IMR-90 (cell line): Measurements from ENCODE around the gene TMEM141. TPM values are rescaled to one million over a fixed set of nuclear protein-coding genes. Genes with fewer than 3 reads are reported as not detected.

Source experiments
- ATAC-seq: fragments of 200-7000 bp; cut with Tn5 transposase; 2 replicates; pipeline ENCODE4 v1.9.1; 2020; ENCODE audit warnings: low read depth, mild to moderate bottlenecking, moderate library complexity
- BruUV-seq: library from RNA; stranded (reverse); fragments of 400-500 nt; replicated peaks from 2 replicates; lab custom pipeline; 2021; lab: Mats Ljungman, UMichigan
- CTCF ChIA-PET: fragments of 300-600 bp; formaldehyde crosslinking; extraction: SDS; loops from one replicate; lab custom pipeline; 2021; ENCODE audit warnings: antibody characterized with exemption; lab: Yijun Ruan, JAX
- POLR2A ChIA-PET: fragments of 300-600 bp; sonication (Branson Sonifier 250); formaldehyde crosslinking; loops from one replicate; lab custom pipeline; 2022; ENCODE audit warnings: antibody characterized with exemption; ENCODE audit not compliant: unreplicated experiment; lab: Charles Lee
- DNase-seq: peaks from one replicate; pipeline ENCODE4 v3.0.0; 2013
- H2AFZ ChIP-seq: replicated peaks from 2 replicates; pipeline ENCODE3; 2013; ENCODE audit warnings: low read length, mild to moderate bottlenecking; ENCODE audit not compliant: poor library complexity
- H2AK5ac ChIP-seq: 2 replicates; pipeline ENCODE4 v1.6.1; 2013; ENCODE audit warnings: low read depth, low read length, inconsistent platforms
- H2AK9ac ChIP-seq: replicated peaks from 2 replicates; pipeline ENCODE3; 2013; ENCODE audit warnings: mild to moderate bottlenecking, low read depth, low read length, moderate library complexity; ENCODE audit not compliant: poor library complexity
- H2BK120ac ChIP-seq: 2 replicates; pipeline ENCODE4 v1.6.1; 2013; ENCODE audit warnings: low read depth, low read length, inconsistent platforms
- H2BK15ac ChIP-seq: 3 replicates; pipeline ENCODE4 v1.6.1; 2013; ENCODE audit warnings: low read depth, low read length, inconsistent platforms
- H2BK20ac ChIP-seq: 2 replicates; pipeline ENCODE4 v1.6.1; 2013; ENCODE audit warnings: low read depth, mild to moderate bottlenecking, inconsistent platforms, low read length, moderate library complexity
- H2BK5ac ChIP-seq: 2 replicates; pipeline ENCODE4 v1.6.1; 2013; ENCODE audit warnings: mild to moderate bottlenecking, low read depth, low read length, inconsistent platforms; ENCODE audit not compliant: poor library complexity, severe bottlenecking
- H3K14ac ChIP-seq: replicated peaks from 2 replicates; pipeline ENCODE4 v1.6.1; 2013; ENCODE audit warnings: low read depth, low read length, inconsistent platforms
- H3K18ac ChIP-seq: 2 replicates; pipeline ENCODE4 v1.6.1; 2013; ENCODE audit warnings: low read depth, low read length, control low read depth
- H3K23ac ChIP-seq: 2 replicates; pipeline ENCODE4 v1.6.1; 2013; ENCODE audit warnings: low read depth, low read length, inconsistent platforms
- H3K27ac ChIP-seq: 2 replicates; pipeline ENCODE4 v1.5.1; 2013; ENCODE audit warnings: mild to moderate bottlenecking, control low read depth, low read length; ENCODE audit not compliant: insufficient read depth
- H3K27me3 ChIP-seq: 2 replicates; pipeline ENCODE4 v1.6.1; 2013; ENCODE audit warnings: low read length; ENCODE audit not compliant: control insufficient read depth, insufficient read depth
- H3K36me3 ChIP-seq: 2 replicates; pipeline ENCODE4 v1.6.1; 2013; ENCODE audit warnings: low read length, mixed read lengths; ENCODE audit not compliant: control insufficient read depth, insufficient read depth
- H3K4ac ChIP-seq: 2 replicates; pipeline ENCODE4 v1.6.1; 2013; ENCODE audit warnings: low read depth, low read length, inconsistent platforms
- H3K4me1 ChIP-seq: 2 replicates; pipeline ENCODE4 v1.6.1; 2013; ENCODE audit warnings: low read length, mixed read lengths; ENCODE audit not compliant: control insufficient read depth, insufficient read depth
- H3K4me2 ChIP-seq: 2 replicates; pipeline ENCODE4 v1.6.1; 2013; ENCODE audit warnings: low read depth, mild to moderate bottlenecking, control low read depth, low read length, moderate library complexity
- H3K4me3 ChIP-seq: 2 replicates; pipeline ENCODE4 v1.5.1; 2013; ENCODE audit warnings: low read depth, mild to moderate bottlenecking, control low read depth, low read length, moderate library complexity; ENCODE audit not compliant: insufficient read depth
- H3K56ac ChIP-seq: 2 replicates; pipeline ENCODE4 v1.6.1; 2013; ENCODE audit warnings: low read length, inconsistent platforms; ENCODE audit not compliant: insufficient read depth; ENCODE audit errors: extremely low read depth
- H3K79me1 ChIP-seq, 2 experiments: 2 replicates each; pipeline ENCODE4 v1.6.1; 2013; ENCODE audit warnings: low read length in 2 of 2, inconsistent platforms in 1 of 2, low read depth in 1 of 2
- H3K9ac ChIP-seq: 2 replicates; pipeline ENCODE4 v1.6.1; 2013; ENCODE audit warnings: low read depth, low read length, control low read depth
- H3K9me1 ChIP-seq: 2 replicates; pipeline ENCODE4 v1.6.1; 2013; ENCODE audit warnings: low read length, inconsistent platforms; ENCODE audit not compliant: insufficient read depth
- H3K9me3 ChIP-seq: 2 replicates; pipeline ENCODE4 v1.6.1; 2013; ENCODE audit warnings: low read length; ENCODE audit not compliant: control insufficient read depth, insufficient read depth
- H4K20me1 ChIP-seq: 2 replicates; pipeline ENCODE4 v1.6.1; 2013; ENCODE audit warnings: low read length, inconsistent platforms; ENCODE audit not compliant: insufficient read depth
- H4K5ac ChIP-seq: 2 replicates; pipeline ENCODE4 v1.6.1; 2013; ENCODE audit warnings: mild to moderate bottlenecking, low read depth, low read length, control low read depth
- H4K8ac ChIP-seq, 2 experiments: 2 replicates each; pipeline ENCODE4 v1.6.1; 2013; ENCODE audit warnings: low read depth in 2 of 2, low read length in 2 of 2, control low read depth in 1 of 2, inconsistent platforms in 1 of 2
- H4K91ac ChIP-seq: 2 replicates; pipeline ENCODE4 v1.6.1; 2013; ENCODE audit warnings: low read depth, low read length, inconsistent platforms; ENCODE audit not compliant: insufficient read depth
- BHLHE40 ChIP-seq: fragments of 150-350 bp; IDR thresholded peaks from 2 replicates; pipeline ENCODE4 v1.6.1; 2016; ENCODE audit warnings: mild to moderate bottlenecking, low read depth, low read length
- CEBPB ChIP-seq: IDR thresholded peaks from 2 replicates; pipeline ENCODE4 v1.6.1; 2012; ENCODE audit warnings: low read depth, low read length, improper control_type of control experiment
- FOS ChIP-seq: fragments of 150-350 bp; IDR thresholded peaks from 2 replicates; pipeline ENCODE4 v1.6.1; 2016; ENCODE audit warnings: low read depth, low read length
- RAD21 ChIP-seq: IDR thresholded peaks from 2 replicates; pipeline ENCODE4 v1.6.1; 2012; ENCODE audit warnings: low read length, improper control_type of control experiment
- WGBS, 2 experiments: methylation state at CpG; one replicate each; pipeline versions ENCODE4 v1.1.5 to v1.1.7; 2013; ENCODE audit warnings: missing lambda C conversion rate in 2 of 2; ENCODE audit not compliant: insufficient read length in 1 of 2; ENCODE audit errors: extremely low coverage in 2 of 2; 5-methylcytosine and 5-hydroxymethylcytosine counted together
- dilution Hi-C: fragments of 300-500 bp; cut with HindIII; formaldehyde crosslinking; loops from one replicate; pipeline ENCODE4 v1.14.3; 2018; ENCODE audit warnings: low sequenced_read_pairs; ENCODE audit not compliant: unreplicated experiment
- in situ Hi-C: fragments of 300-500 bp; cut with MboI; formaldehyde crosslinking; loops from 3 replicates; pipeline ENCODE4 v1.14.3; 2019; ENCODE audit warnings: low sequenced_read_pairs, inconsistent platforms, mixed read lengths
- intact Hi-C: fragments of 100-400 bp; cut with micrococcal nuclease; formaldehyde crosslinking; loops from 2 replicates; pipeline ENCODE4 v1.10.0; 2022
- polyA plus RNA-seq, 3 experiments: library from polyadenylated mRNA; depleted of rRNA; stranded (reverse); fragments of >200 nt; gene quantifications; 2 replicates each; pipeline ENCODE4 v1.2.3, GENCODE V29; 2012; ENCODE audit warnings: low replicate concordance in 1 of 3
- total RNA-seq: library from RNA; depleted of rRNA; stranded (reverse); fragments of >200 nt; gene quantifications from 2 replicates; pipeline ENCODE4 v1.2.3, GENCODE V29; 2012

The TMEM141 gene
- total and polyA plus RNA-seq, 2 of the 4 experiments (the other 2 are of a cell fraction): 39.1 to 77.8 TPM

DNA sequence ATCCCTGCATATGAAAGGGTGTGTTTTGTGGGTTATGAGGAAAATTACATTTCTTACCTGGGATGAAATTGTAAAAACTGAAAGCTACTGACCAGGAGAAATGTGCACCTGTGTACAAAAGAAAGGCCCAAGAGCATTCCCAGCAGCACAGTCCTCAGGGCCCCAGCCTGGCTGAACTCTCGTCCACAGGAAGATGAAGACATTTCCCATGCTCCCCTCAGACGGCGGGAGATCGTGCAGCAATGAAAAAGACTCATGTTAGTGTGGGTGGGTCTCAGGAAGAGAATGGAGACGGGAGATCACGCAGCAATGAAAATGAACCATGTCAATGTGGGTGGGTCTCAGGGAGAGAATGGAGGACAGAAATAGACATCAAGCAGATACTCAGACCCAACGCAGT, 14.2 kb upstream of the TMEM141 start:
- H3K4me2 ChIP-seq: no peak overlapping the region
- H3K9me1 ChIP-seq: no peaks in the 10 kb centered on the region
- no peak overlapping the region for H2AFZ ChIP-seq
- H2BK15ac ChIP-seq: no peak overlapping the region
- dilution Hi-C loops: no loop called here
- H4K5ac ChIP-seq: no peak overlapping the region
- no peak overlapping the region for H2AK9ac ChIP-seq
- no CpG with 5 or more reads among the region's 7 CpGs for WGBS, 2 experiments
- H3K9ac ChIP-seq: no peak overlapping the region
- H3K27ac ChIP-seq: no peak overlapping the region
- no peak for DNase-seq
- no peak overlapping the region for H2AK5ac ChIP-seq
- no peaks in the 10 kb centered on the region for H4K20me1 ChIP-seq
- peaks cover 45% of the 10 kb centered on the region for H3K27me3 ChIP-seq
- H3K23ac ChIP-seq: no peak overlapping the region
- in situ Hi-C loops: no loop called here
- no peak overlapping the region for H3K4ac ChIP-seq
- H3K9me3 ChIP-seq: peaks cover 9% of the 10 kb centered on the region
- no peaks in the 10 kb centered on the region for H3K79me1 ChIP-seq
- BruUV-seq: no TSS peak
- ATAC-seq: no peak
- no peak overlapping the region for H3K14ac ChIP-seq
- H3K56ac ChIP-seq: no peak overlapping the region
- H3K18ac ChIP-seq: no peak overlapping the region
- no peaks in the 10 kb centered on the region for H3K36me3 ChIP-seq
- no peaks in the 10 kb centered on the region for H3K4me1 ChIP-seq
- no peak overlapping the region for H4K8ac ChIP-seq
- no peak for TF ChIP-seq RAD21
- no peak for TF ChIP-seq FOS
- no peak for TF ChIP-seq CEBPB
- TF ChIP-seq BHLHE40: no peak
- intact Hi-C loops: no loop called here
- ChIA-PET CTCF (interaction anchor here (0.7 to 1.3 kb wide), 3 partner anchors 16 to 270 kb away, joined by 3 to 7 read pairs (median 3); partner anchors contain the start of gene NPDC1), POLR2A (no interaction called here)
- H2BK5ac ChIP-seq: no peak overlapping the region
- H2BK120ac ChIP-seq: no peak overlapping the region
- no peak overlapping the region for H4K91ac ChIP-seq
- H3K4me3 ChIP-seq: no peak overlapping the region
- H2BK20ac ChIP-seq: no peak overlapping the region
